Left forelimb (tissue), 1 donor: Measurements from ENCODE around the gene ESM1.
"Not testable (repeated sequence)": the region's sequence is repeated elsewhere in the genome, so short reads cannot be mapped to it uniquely, and the experiment has no call there.

Source experiments
- DNase-seq: peaks from one replicate; pipeline ENCODE4 v3.0.0-alpha.2; 2018; ENCODE audit warnings: low spot score

Gene ESM1

GRCh38 chr5:54985301-54986268 lies at the start of gene ESM1:
TSS of gene ESM1 (minus strand) at chr5:54985593. CDS start at chr5:54985517, 76 bp downstream.
- DNase-seq: no peak

- DNase-seq: no peak
Measured at GRCh38 chr5:55033568-55033967, 48.2 kb upstream of the ESM1 start.

GRCh38 chr5:55031492-55031891 lies 46.1 kb upstream of the ESM1 start:
- no peak for DNase-seq

GRCh38 chr5:55030676-55031369 lies 45.4 kb upstream of the ESM1 start:
- no peak for DNase-seq

GRCh38 chr5:55030220-55030619 lies 44.8 kb upstream of the ESM1 start:
- DNase-seq: no peak

- no peak for DNase-seq
Measured at GRCh38 chr5:55027595-55027994, 42.2 kb upstream of the ESM1 start.

- no peak for DNase-seq
Measured at GRCh38 chr5:55022450-55022849, 37.1 kb upstream of the ESM1 start.

- DNase-seq: no peak
Measured at GRCh38 chr5:55021821-55022220, 36.4 kb upstream of the ESM1 start.

GRCh38 chr5:55021410-55021809 lies 36.0 kb upstream of the ESM1 start:
- no peak for DNase-seq

DNA sequence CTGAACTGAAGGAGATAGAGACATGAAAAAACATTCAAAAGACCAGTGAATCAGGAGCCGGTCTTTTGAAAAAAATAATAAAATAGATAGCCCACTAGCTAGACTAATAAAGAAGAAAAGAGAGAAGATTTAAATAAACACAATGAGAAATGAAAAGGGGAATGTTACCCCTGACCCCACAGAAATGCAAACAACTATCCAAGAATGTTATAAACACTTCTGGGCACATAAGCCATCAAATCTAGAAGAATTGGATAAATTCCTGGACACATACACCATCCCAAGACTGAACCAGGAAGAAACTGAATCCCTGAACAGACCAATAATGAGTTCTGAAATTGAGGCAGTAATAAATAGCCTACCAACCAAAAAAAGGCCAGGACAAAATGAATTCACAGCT lies 24.8 kb upstream of the ESM1 start:
- not testable (repeated sequence) for DNase-seq

GRCh38 chr5:55004729-55005128 lies 19.3 kb upstream of the ESM1 start:
- DNase-seq: no peak

DNA sequence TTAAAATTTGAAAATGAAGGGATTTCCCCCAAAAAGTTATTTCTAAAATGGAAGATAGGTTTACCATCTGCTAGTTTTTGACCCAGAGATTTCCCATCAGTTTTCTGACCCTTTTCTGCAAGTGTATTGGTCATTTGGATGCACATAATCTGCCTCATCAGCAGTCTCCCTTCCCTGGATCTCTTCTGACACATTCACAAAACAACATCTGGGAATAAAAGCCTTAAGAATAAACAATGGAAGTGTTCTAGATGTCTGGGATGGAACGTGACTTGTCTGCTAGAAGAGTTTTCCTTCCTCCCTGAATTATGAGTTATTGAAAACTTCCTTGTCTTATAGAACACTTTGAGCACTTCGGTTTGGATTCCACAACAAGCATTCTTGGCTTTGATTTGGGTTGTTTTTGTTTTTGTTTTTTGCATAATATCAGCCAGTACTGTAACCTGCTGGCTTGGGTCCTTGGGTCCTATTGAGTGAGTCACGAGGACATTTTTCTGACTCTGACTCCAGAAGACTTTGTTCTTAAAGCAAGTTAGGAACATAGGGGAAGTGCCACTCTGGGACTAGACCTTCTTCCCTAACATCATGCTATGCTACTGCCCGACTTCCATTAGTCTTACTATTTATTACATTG lies 18.2 kb upstream of the ESM1 start:
- DNase-seq: no peak

DNA sequence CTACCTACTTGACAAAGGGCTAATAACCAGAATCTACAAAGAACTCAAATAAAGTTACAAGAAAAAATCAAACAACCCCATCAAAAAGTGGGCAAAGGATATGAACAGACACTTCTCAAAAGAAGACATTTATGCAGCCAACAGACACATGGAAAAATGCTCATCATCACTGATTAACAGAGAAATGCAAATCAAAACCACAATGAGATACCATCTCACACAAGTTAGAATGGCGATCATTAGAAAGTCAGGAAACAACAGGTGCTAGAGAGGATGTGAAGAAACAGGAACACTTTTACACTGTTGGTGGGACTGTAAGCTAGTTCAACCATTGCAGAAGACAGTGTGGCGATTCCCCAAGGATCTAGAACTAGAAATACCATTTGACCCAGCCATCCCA lies 16.8 kb upstream of the ESM1 start:
- not testable (repeated sequence) for DNase-seq

GRCh38 chr5:54997081-54997480 lies 11.7 kb upstream of the ESM1 start:
- DNase-seq: no peak

DNA sequence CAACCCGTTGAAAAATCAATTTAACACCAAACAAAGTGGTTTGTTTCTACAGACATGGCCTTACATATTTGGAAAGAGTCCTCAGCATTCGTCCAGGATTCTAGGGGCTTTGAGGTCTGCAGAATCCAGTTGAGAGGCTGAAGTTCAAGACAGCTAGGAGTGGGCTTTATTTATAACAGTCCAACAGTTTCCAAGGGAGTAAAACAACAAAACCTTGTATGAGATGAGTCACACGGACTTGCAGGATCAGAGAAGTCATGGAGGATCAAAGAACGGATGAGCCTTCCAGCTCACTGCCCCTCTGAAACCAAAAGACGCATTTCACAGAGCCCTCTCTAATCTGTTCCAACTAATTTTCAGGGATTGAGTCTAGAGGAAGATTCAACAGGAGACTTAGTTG lies 11.1 kb upstream of the ESM1 start:
- no peak for DNase-seq

DNA sequence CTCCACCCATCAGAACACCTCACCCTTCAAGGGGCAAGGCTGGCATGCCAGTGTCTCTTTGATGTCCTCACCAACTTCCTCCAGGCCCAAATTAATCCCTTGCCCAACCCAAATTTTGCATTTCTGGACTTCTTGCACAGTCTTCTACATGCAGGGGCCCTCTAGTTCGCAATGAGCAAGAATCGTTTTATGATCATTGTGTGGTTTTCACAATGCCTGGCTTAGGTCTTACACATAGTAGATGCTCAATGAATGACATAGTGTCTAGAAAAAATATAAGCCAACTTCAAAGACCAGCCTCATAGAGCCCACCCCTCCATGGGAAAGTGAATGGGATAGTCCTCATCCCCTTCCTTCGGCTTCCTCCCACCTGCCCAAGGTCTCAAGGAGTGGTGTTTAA lies 9.8 kb upstream of the ESM1 start:
- DNase-seq: no peak

DNA sequence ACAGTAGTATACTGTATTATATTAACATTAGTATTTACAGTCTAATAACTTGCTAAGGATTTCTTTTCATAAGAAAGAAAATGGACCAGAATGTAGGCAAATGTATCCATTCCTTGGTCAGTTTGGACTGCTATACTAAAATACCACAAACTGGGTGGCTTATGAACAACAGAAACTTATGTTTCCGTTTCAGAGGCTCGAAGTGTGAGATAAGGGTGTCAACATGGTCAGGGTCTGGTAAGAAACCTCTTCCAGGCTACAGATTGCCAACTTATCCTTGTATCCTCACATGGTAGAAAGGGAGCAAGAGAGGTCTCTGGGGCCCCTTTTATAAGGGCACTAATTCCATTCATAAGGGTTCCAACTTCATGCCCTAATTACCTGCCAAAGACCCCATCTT lies 9.2 kb upstream of the ESM1 start:
- DNase-seq: no peak

GRCh38 chr5:54993318-54993717 lies 7.9 kb upstream of the ESM1 start:
- no peak for DNase-seq

GRCh38 chr5:54991416-54991815 lies 6.0 kb upstream of the ESM1 start:
- no peak for DNase-seq

- no peak for DNase-seq
Measured at GRCh38 chr5:54990841-54991258, 5.5 kb upstream of the ESM1 start.

GRCh38 chr5:54988817-54989216 lies 3.4 kb upstream of the ESM1 start:
- DNase-seq: no peak

DNA sequence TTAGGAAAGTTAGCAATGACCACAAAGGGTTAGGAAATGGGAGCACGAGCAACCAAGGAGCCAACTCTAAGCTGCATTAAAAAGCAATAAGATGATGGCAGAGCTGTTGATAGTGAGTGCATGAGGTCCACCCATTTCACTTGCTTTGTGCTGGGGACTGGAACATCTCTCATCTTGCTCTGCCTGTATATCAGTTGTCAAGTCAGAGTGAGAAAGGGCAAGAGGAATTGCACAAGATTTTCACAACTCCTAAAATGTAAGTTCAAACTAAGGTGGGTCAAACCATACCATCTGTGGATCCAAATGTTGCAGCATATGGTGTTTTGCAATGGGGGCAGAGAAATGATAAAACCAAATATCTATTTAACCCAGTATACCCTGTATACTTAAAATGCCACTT lies 2.8 kb upstream of the ESM1 start:
- no peak for DNase-seq

DNA sequence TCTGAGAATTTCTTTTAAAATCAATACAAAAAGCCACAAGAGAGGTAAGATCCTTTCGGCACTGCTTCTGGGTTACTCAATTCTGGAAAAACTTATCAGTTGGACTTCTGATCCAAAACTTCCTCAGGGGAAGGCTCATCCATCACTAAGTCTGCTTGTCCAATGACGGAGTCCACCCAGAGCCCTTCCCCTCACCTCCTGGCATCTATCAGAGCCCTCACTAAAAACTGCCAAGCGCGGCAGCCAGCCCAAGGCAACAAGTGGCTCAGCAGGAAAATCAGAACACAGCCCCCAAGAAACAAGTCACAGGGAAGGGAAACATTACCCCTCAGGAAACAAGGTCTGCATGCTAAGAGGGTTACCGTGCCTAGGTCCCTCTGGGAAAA lies 869 bp upstream of the ESM1 start:
- no peak for DNase-seq
